Measurements from ENCODE around the gene CD302.

GRCh38 chr2:159773426-159773825, 24.6 kb downstream of the CD302 start:
- TF ChIP-seq EZH2phosphoT487 (IDR thresholded peaks at IDR 0.05), result no peak
- TF ChIP-seq CTCF (IDR thresholded peaks at IDR 0.05), result no peak
